H1 (cell line): ENCODE measurements around the gene NPIPA1. TPM values are rescaled to one million over a fixed set of nuclear protein-coding genes. Genes with fewer than 3 reads are reported as not detected.
"Not testable (repeated sequence)": the region's sequence is repeated elsewhere in the genome, so short reads cannot be mapped to it uniquely, and the experiment has no call there.

ENCODE experiments used
- CTCF ChIA-PET: fragments of 300-600 bp; sonication (Branson Sonifier 250); formaldehyde crosslinking; loops from one replicate; lab custom pipeline; 2021; ENCODE audit not compliant: partially characterized antibody; lab: Charles Lee
- POLR2A ChIA-PET: fragments of 300-600 bp; sonication (Branson Sonifier 250); formaldehyde crosslinking; loops from one replicate; lab custom pipeline; 2021; ENCODE audit warnings: inconsistent platforms; ENCODE audit not compliant: partially characterized antibody; lab: Charles Lee
- DNase-seq, 2 experiments: peaks; one replicate each; pipeline versions ENCODE4 v3.0.0 to v3.0.0-alpha.2; 2010 to 2022; ENCODE audit warnings: low spot score in 2 of 2, low read depth in 1 of 2, mixed read lengths in 1 of 2
- FAIRE-seq: peaks from 2 replicates; lab custom pipeline; 2011; peaks lifted over from hg19 to GRCh38; lab: Jason Lieb, UNC
- H2AFZ ChIP-seq: 2 replicates; pipeline ENCODE4 v1.8.1; 2012; ENCODE audit warnings: low read length, inconsistent platforms
- H2AK5ac ChIP-seq: 2 replicates; pipeline ENCODE4 v1.6.1; 2013; ENCODE audit warnings: low read depth, low read length
- H2BK120ac ChIP-seq: replicated peaks from 2 replicates; pipeline ENCODE3; 2013; ENCODE audit warnings: low read depth, low read length, inconsistent platforms
- H2BK12ac ChIP-seq: 2 replicates; pipeline ENCODE4 v1.6.1; 2013; ENCODE audit warnings: low read depth, low read length
- H2BK15ac ChIP-seq: 2 replicates; pipeline ENCODE4 v1.6.1; 2013; ENCODE audit warnings: low read length
- H2BK20ac ChIP-seq: 2 replicates; pipeline ENCODE4 v1.6.1; 2013; ENCODE audit warnings: low read length
- H2BK5ac ChIP-seq: 2 replicates; pipeline ENCODE4 v1.6.1; 2013; ENCODE audit warnings: low read depth, low read length
- H3K14ac ChIP-seq: 2 replicates; pipeline ENCODE4 v1.6.1; 2013; ENCODE audit warnings: inconsistent platforms; ENCODE audit not compliant: insufficient read length
- H3K18ac ChIP-seq: 2 replicates; pipeline ENCODE4 v1.6.1; 2013; ENCODE audit warnings: low read length; ENCODE audit errors: extremely low read depth
- H3K23ac ChIP-seq: 2 replicates; pipeline ENCODE4 v1.6.1; 2013; ENCODE audit warnings: inconsistent platforms; ENCODE audit not compliant: insufficient read length
- H3K23me2 ChIP-seq: 2 replicates; pipeline ENCODE4 v1.6.1; 2013; ENCODE audit warnings: low read depth, low read length
- H3K27ac ChIP-seq: 2 replicates; pipeline ENCODE4 v1.6.1; 2011; ENCODE audit warnings: low read depth, low read length, inconsistent platforms
- H3K27me3 ChIP-seq, 4 experiments: replicated peaks in 1 of 4; 1 replicate in 1 of 4; 2 replicates in 3 of 4; pipeline versions ENCODE4 v1.6.1 to v1.8.1; 2011 to 2013; ENCODE audit warnings: low read length in 3 of 4, mild to moderate bottlenecking in 3 of 4, inconsistent platforms in 2 of 4, mixed read lengths in 2 of 4, moderate library complexity in 1 of 4; ENCODE audit not compliant: control insufficient read depth in 3 of 4, insufficient read depth in 3 of 4; ENCODE audit errors: extremely low read depth in 1 of 4
- H3K36me3 ChIP-seq, 4 experiments: 2 replicates each; pipeline versions ENCODE4 v1.6.1 to v1.8.1; 2011 to 2013; ENCODE audit warnings: mild to moderate bottlenecking in 4 of 4, low read length in 3 of 4, moderate library complexity in 2 of 4, control low read depth in 1 of 4, inconsistent platforms in 1 of 4; ENCODE audit not compliant: insufficient read depth in 4 of 4, control insufficient read depth in 2 of 4
- H3K4ac ChIP-seq: replicated peaks from 2 replicates; pipeline ENCODE3; 2013; ENCODE audit warnings: low read length, low read depth, mixed read lengths, inconsistent platforms; ENCODE audit not compliant: insufficient read length
- H3K4me1 ChIP-seq, 4 experiments: replicated peaks in 1 of 4; 1 replicate in 1 of 4; 2 replicates in 3 of 4; pipeline versions ENCODE4 v1.6.1 to v1.8.1; 2011 to 2013; ENCODE audit warnings: low read length in 3 of 4, inconsistent platforms in 2 of 4, mixed read lengths in 1 of 4; ENCODE audit not compliant: insufficient read depth in 4 of 4, control insufficient read depth in 3 of 4
- H3K4me2 ChIP-seq, 2 experiments: 2 replicates each; pipeline versions ENCODE4 v1.6.1 to v1.8.1; 2011 to 2013; ENCODE audit warnings: low read depth in 2 of 2, low read length in 2 of 2, control low read depth in 1 of 2, inconsistent platforms in 1 of 2, mild to moderate bottlenecking in 1 of 2; ENCODE audit not compliant: insufficient read depth in 1 of 2
- H3K4me3 ChIP-seq, 4 experiments: fragments of 200-600, 300-600 bp in 1 of 4; sonication (generic), shearing (Covaris generic), sonication (Bioruptor Twin) in 1 of 4; 2 replicates each; pipeline versions ENCODE4 v1.5.1 to v1.8.1; 2011 to 2016; ENCODE audit warnings: low read length in 4 of 4, low read depth in 3 of 4, control low read depth in 2 of 4, inconsistent platforms in 2 of 4, mild to moderate bottlenecking in 2 of 4, mixed read lengths in 1 of 4, moderate library complexity in 1 of 4; ENCODE audit not compliant: insufficient read depth in 2 of 4; ENCODE audit errors: extremely low read depth in 1 of 4
- H3K56ac ChIP-seq: replicated peaks from 2 replicates; pipeline ENCODE3; 2013; ENCODE audit warnings: low read depth, mild to moderate bottlenecking, mixed read lengths, low read length, inconsistent platforms; ENCODE audit not compliant: insufficient read length
- H3K79me1 ChIP-seq: 2 replicates; pipeline ENCODE4 v1.6.1; 2013; ENCODE audit warnings: low read depth, low read length, control low read depth
- H3K79me2 ChIP-seq, 2 experiments: 2 replicates each; pipeline versions ENCODE4 v1.6.1 to v1.8.1; 2012 to 2013; ENCODE audit warnings: low read length in 2 of 2, mild to moderate bottlenecking in 2 of 2, inconsistent platforms in 1 of 2; ENCODE audit not compliant: insufficient read depth in 2 of 2, control insufficient read depth in 1 of 2
- H3K9ac ChIP-seq, 4 experiments: replicated peaks in 1 of 4; 1 replicate in 1 of 4; 2 replicates in 3 of 4; pipeline versions ENCODE4 v1.6.1 to v1.8.1; 2011 to 2013; ENCODE audit warnings: low read depth in 3 of 4, low read length in 3 of 4, control low read depth in 2 of 4, mild to moderate bottlenecking in 2 of 4, moderate library complexity in 2 of 4, inconsistent platforms in 1 of 4; ENCODE audit errors: extremely low read depth in 1 of 4
- H3K9me3 ChIP-seq, 2 experiments: 2 replicates each; pipeline versions ENCODE4 v1.6.1 to v1.8.1; 2012 to 2013; ENCODE audit warnings: mild to moderate bottlenecking in 2 of 2, moderate library complexity in 2 of 2, control low read depth in 1 of 2, inconsistent platforms in 1 of 2, low read depth in 1 of 2, low read length in 1 of 2, mixed read lengths in 1 of 2; ENCODE audit not compliant: insufficient read depth in 2 of 2
- H4K20me1 ChIP-seq, 2 experiments: replicated peaks in 1 of 2; 2 replicates each; pipeline versions ENCODE3 to v1.8.1; 2011 to 2013; ENCODE audit warnings: inconsistent platforms in 2 of 2, low read length in 2 of 2, mild to moderate bottlenecking in 1 of 2; ENCODE audit not compliant: insufficient read depth in 2 of 2, control insufficient read depth in 1 of 2
- H4K5ac ChIP-seq: 2 replicates; pipeline ENCODE4 v1.6.1; 2013; ENCODE audit warnings: low read length, low read depth, mixed read lengths, inconsistent platforms; ENCODE audit not compliant: insufficient read length
- H4K8ac ChIP-seq: 2 replicates; pipeline ENCODE4 v1.8.0; 2013; ENCODE audit warnings: mild to moderate bottlenecking, moderate library complexity, low read length, inconsistent platforms; ENCODE audit not compliant: insufficient read depth; ENCODE audit errors: extremely low read depth
- H4K91ac ChIP-seq: replicated peaks from 2 replicates; pipeline ENCODE3; 2013; ENCODE audit warnings: low read length, mixed read lengths, inconsistent platforms; ENCODE audit not compliant: insufficient read length
- WGBS, 2 experiments: shearing (Covaris generic) in 1 of 2; methylation state at CpG; one replicate each; pipeline versions ENCODE4 v1.1.6 to v1.1.7; 2013 to 2015; ENCODE audit warnings: low lambda C conversion rate in 2 of 2, mixed read lengths in 2 of 2, inconsistent platforms in 1 of 2, low coverage in 1 of 2, missing lambda C conversion rate in 1 of 2; ENCODE audit not compliant: insufficient replicate concordance in 2 of 2, insufficient coverage in 1 of 2, insufficient read length in 1 of 2; ENCODE audit errors: extremely low coverage in 1 of 2, missing lambda C conversion rate in 1 of 2; 5-methylcytosine and 5-hydroxymethylcytosine counted together
- polyA plus RNA-seq, 7 experiments: library from polyadenylated mRNA; depleted of rRNA in 3 of 7; stranded (reverse) in 5 of 7; unstranded in 2 of 7; fragments of >200 nt in 5 of 7; fragments of 200-250 nt in 2 of 7; gene quantifications; 1 replicate in 5 of 7; 2 replicates in 1 of 7; 4 replicates in 1 of 7; pipeline versions ENCODE4 v1.2.1 to v1.2.3, GENCODE V29; 2011 to 2013; ENCODE audit warnings: missing spikeins in 2 of 7, mixed read lengths in 2 of 7
- total RNA-seq: library from RNA; stranded (reverse); fragmentation: NEBNext Ultra II Directional; extraction: Animal tissue kit (Norgen Biotek cat#: 25700); gene quantifications from 2 replicates; pipeline ENCODE4 v1.2.1, GENCODE V29; 2021

NPIPA1 gene
- total and polyA plus RNA-seq, 2 of the 8 experiments (the other 6 are each of a cell fraction or from before 2014, with no cell fraction given): 60.0 to 97.8 TPM

DNA sequence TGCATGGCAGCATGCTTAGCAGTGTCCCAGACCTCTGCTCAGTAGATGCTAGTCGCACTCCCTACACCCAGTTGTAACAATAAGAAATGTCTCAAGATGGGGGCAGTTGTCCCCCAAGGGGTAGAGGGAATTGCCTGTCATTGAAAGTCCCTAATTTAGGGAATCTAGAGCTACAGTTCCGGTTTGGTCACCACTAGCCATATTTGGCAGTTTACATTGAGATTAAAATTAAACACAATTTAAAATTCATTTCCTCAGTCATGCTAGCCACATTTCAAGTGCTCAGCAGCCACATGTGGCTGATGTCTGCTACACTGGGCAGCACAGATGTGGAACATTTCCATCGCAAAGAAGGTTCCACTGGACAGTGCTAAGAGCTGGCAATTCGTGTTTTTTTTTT is 41.7 kb downstream of the NPIPA1 start:
- FAIRE-seq, H3K9me3 ChIP-seq, POLR2A ChIA-PET, H2BK15ac ChIP-seq, H2AK5ac ChIP-seq, H3K36me3 ChIP-seq, H2BK120ac ChIP-seq, H4K5ac ChIP-seq, H3K27me3 ChIP-seq, H2AFZ ChIP-seq, H4K20me1 ChIP-seq, H2BK20ac ChIP-seq, H4K91ac ChIP-seq, H3K14ac ChIP-seq, H3K9ac ChIP-seq, H3K56ac ChIP-seq, H3K4me2 ChIP-seq, H4K8ac ChIP-seq, H3K4me3 ChIP-seq, H3K27ac ChIP-seq, H3K23me2 ChIP-seq, H3K18ac ChIP-seq, H3K4me1 ChIP-seq, H2BK5ac ChIP-seq, H2BK12ac ChIP-seq, H3K4ac ChIP-seq, DNase-seq, CTCF ChIA-PET, H3K23ac ChIP-seq, H3K79me1 ChIP-seq: not testable (repeated sequence)
- WGBS, 2 experiments: 91% methylated on average over 4 of the region's 4 CpGs; no CpG with 5 or more reads in 1 of the 2 experiments
- peaks cover 2 to 43% of the 10 kb centered on the region in 2 experiments; a peak in 3 of 4 replicates for H3K79me2 ChIP-seq

DNA sequence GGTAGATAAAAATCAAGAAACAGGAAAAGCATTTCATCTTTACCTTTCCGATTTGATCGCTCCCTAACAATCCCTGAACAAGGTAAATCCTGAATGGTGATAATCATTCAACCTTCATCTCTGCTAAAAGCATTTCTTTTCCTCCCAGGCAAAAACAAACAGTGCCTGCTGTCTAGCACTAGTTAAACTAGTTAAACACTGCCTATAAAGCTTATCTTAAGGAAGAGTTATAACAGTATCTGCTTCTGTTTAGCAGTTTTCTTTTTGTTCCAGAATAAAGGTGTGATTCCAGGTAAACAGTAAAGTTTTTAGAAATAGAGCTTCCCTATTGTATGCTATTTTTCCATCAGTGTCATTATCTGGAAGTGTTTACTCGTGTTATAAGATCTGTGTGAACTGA is 44.0 kb downstream of the NPIPA1 start:
- H4K91ac ChIP-seq, H2BK20ac ChIP-seq, CTCF ChIA-PET, H2BK5ac ChIP-seq, H3K36me3 ChIP-seq, H3K79me1 ChIP-seq, FAIRE-seq, H4K5ac ChIP-seq, H3K23me2 ChIP-seq, H3K56ac ChIP-seq, H3K9ac ChIP-seq, H2AFZ ChIP-seq, H3K18ac ChIP-seq, H3K4ac ChIP-seq, H3K14ac ChIP-seq, H3K4me1 ChIP-seq, H4K20me1 ChIP-seq, H3K23ac ChIP-seq, DNase-seq, H2BK12ac ChIP-seq, H2BK120ac ChIP-seq, H3K4me3 ChIP-seq, H4K8ac ChIP-seq, H2AK5ac ChIP-seq, H3K27ac ChIP-seq, H2BK15ac ChIP-seq, H3K4me2 ChIP-seq, H3K9me3 ChIP-seq, H3K27me3 ChIP-seq: not testable (repeated sequence)
- H3K79me2 ChIP-seq: peaks cover 2 to 49% of the 10 kb centered on the region in 2 experiments; a peak in 3 of 4 replicates
- WGBS, 2 experiments: 68% methylated on average over 3 of the region's 3 CpGs; no CpG with 5 or more reads in 1 of the 2 experiments
- POLR2A ChIA-PET: interaction anchor here (1.0 kb wide), 1 partner anchor 39 kb away, joined by 3 read pairs; no protein-coding TSS in a partner anchor
